Measurements from ENCODE around the gene IMPG1.

IMPG1 gene

GRCh38 chr6:75882734-75883133 is 189.7 kb downstream of the IMPG1 start:
- Histone ChIP-seq H3K4me3 (ENCODE audit: low read length) (no peak overlapping the region), H3K4me1 (ENCODE audit: control insufficient read depth, low read depth, low read length) (no peaks in the 10 kb centered on the region), H3K27ac (ENCODE audit: low read length) (no peak overlapping the region), H3K9me3 (ENCODE audit: control insufficient read depth, low read depth, low read length) (no peaks in the 10 kb centered on the region), H3K27me3 (ENCODE audit: control insufficient read depth, insufficient read depth, low read length) (no peaks in the 10 kb centered on the region), H3K9ac (ENCODE audit: low read length) (no peak overlapping the region), H3K36me3 (ENCODE audit: control insufficient read depth, low read depth, low read length) (no peaks in the 10 kb centered on the region)

- Histone ChIP-seq H3K36me3 (ENCODE audit: control insufficient read depth, low read depth, low read length) (no peaks in the 10 kb centered on the region), H3K9me3 (ENCODE audit: control insufficient read depth, low read depth, low read length) (no peaks in the 10 kb centered on the region), H3K27ac (ENCODE audit: low read length) (no peak overlapping the region), H3K4me1 (ENCODE audit: control insufficient read depth, low read depth, low read length) (no peaks in the 10 kb centered on the region), H3K4me3 (ENCODE audit: low read length) (no peak overlapping the region), H3K9ac (ENCODE audit: low read length) (no peak overlapping the region), H3K27me3 (ENCODE audit: control insufficient read depth, insufficient read depth, low read length) (no peaks in the 10 kb centered on the region)
These were observed 192.2 kb downstream of the IMPG1 start for GRCh38 chr6:75880305-75880704.

GRCh38 chr6:75876152-75876551 is 196.3 kb downstream of the IMPG1 start:
- no peaks in the 10 kb centered on the region for H3K4me1 ChIP-seq (ENCODE audit: control insufficient read depth, low read depth, low read length)

GRCh38 chr6:75874224-75874623 is 198.2 kb downstream of the IMPG1 start:
- Histone ChIP-seq H3K9me3 (ENCODE audit: control insufficient read depth, low read depth, low read length) (no peaks in the 10 kb centered on the region), H3K4me1 (ENCODE audit: control insufficient read depth, low read depth, low read length) (no peaks in the 10 kb centered on the region), H3K27me3 (ENCODE audit: control insufficient read depth, insufficient read depth, low read length) (no peaks in the 10 kb centered on the region), H3K4me3 (ENCODE audit: low read length) (no peak overlapping the region), H3K9ac (ENCODE audit: low read length) (no peak overlapping the region), H3K27ac (ENCODE audit: low read length) (no peak overlapping the region), H3K36me3 (ENCODE audit: control insufficient read depth, low read depth, low read length) (peaks cover 8% of the 10 kb centered on the region)

More at GRCh38 chr6:75876152-75876551, 196.3 kb downstream of the IMPG1 start:
- Histone ChIP-seq H3K9me3 (ENCODE audit: control insufficient read depth, low read depth, low read length) (no peaks in the 10 kb centered on the region), H3K27me3 (ENCODE audit: control insufficient read depth, insufficient read depth, low read length) (no peaks in the 10 kb centered on the region), H3K4me3 (ENCODE audit: low read length) (no peak overlapping the region), H3K36me3 (ENCODE audit: control insufficient read depth, low read depth, low read length) (peaks cover 8% of the 10 kb centered on the region), H3K27ac (ENCODE audit: low read length) (no peak overlapping the region), H3K9ac (ENCODE audit: low read length) (no peak overlapping the region)

All from iPS-18a (cell line).